HepG2 (cell line): ENCODE data around the gene SPINDOC. TPM values are rescaled to one million over a fixed set of nuclear protein-coding genes. Genes with fewer than 3 reads are reported as not detected.

Experiments
- ATAC-seq: fragments of 200-7000 bp; cut with Tn5 transposase; 3 replicates; pipeline ENCODE4 v1.9.1; 2020; ENCODE audit warnings: mild to moderate bottlenecking, moderate library complexity
- BruUV-seq: library from RNA; stranded (reverse); fragments of 400-500 nt; replicated peaks from 2 replicates; lab custom pipeline; 2021; lab: Mats Ljungman, UMichigan
- CTCF ChIA-PET: fragments of 300-600 bp; formaldehyde crosslinking; extraction: SDS; loops from one replicate; lab custom pipeline; 2021; ENCODE audit warnings: low total read pairs, inconsistent platforms, low intra/inter-chr PET ratio; lab: Yijun Ruan, JAX
- POLR2A ChIA-PET: fragments of 350-600 bp; sonication (Branson Sonifier 250); formaldehyde crosslinking; loops from one replicate; lab custom pipeline; 2020; ENCODE audit warnings: antibody characterized with exemption, inconsistent platforms; lab: Yijun Ruan, JAX
- DNase-seq: peaks from one replicate; pipeline ENCODE4 v3.0.0-alpha.2; 2015; ENCODE audit warnings: low spot score
- FAIRE-seq: peaks from 3 replicates; lab custom pipeline; 2011; peaks lifted over from hg19 to GRCh38; lab: Jason Lieb, UNC
- H2AFZ ChIP-seq: one replicate; pipeline ENCODE4 v1.6.1; 2011; ENCODE audit warnings: low read length, inconsistent platforms
- H3K27ac ChIP-seq: fragments of 300-600 bp; 3 replicates; pipeline ENCODE4 v1.8.0; 2011; ENCODE audit warnings: mixed run types, mild to moderate bottlenecking, mixed read lengths, low read length, inconsistent platforms; ENCODE audit not compliant: insufficient read depth; ENCODE audit errors: extremely low read length
- H3K27me3 ChIP-seq, 2 experiments: fragments of 200-600 bp in 1 of 2; 2 replicates in 1 of 2; 3 replicates in 1 of 2; pipeline versions ENCODE4 v1.6.0 to v1.8.0; 2011; ENCODE audit warnings: low read length in 2 of 2, mild to moderate bottlenecking in 2 of 2, moderate library complexity in 2 of 2, inconsistent platforms in 1 of 2; ENCODE audit not compliant: insufficient read depth in 2 of 2, control insufficient read depth in 1 of 2
- H3K36me3 ChIP-seq, 2 experiments: fragments of 200-600 bp in 1 of 2; replicated peaks in 1 of 2; 2 replicates in 1 of 2; 3 replicates in 1 of 2; pipeline versions ENCODE4 v1.5.1 to v1.8.0; 2011; ENCODE audit warnings: low read length in 2 of 2, inconsistent platforms in 1 of 2; ENCODE audit not compliant: insufficient read depth in 2 of 2, control insufficient read depth in 1 of 2
- H3K4me1 ChIP-seq: 2 replicates; pipeline ENCODE4 v1.5.1; 2012; ENCODE audit warnings: low read length, inconsistent platforms; ENCODE audit not compliant: insufficient read depth
- H3K4me2 ChIP-seq: 2 replicates; pipeline ENCODE4 v1.6.0; 2011; ENCODE audit warnings: low read depth, low read length, inconsistent platforms
- H3K4me3 ChIP-seq, 3 experiments: fragments of 200-600 bp in 1 of 3; sonication (generic), shearing (Covaris generic) in 1 of 3; replicated peaks in 1 of 3; 2 replicates each; pipeline ENCODE4 v1.5.1; 2011 to 2016; ENCODE audit warnings: low read length in 3 of 3, inconsistent platforms in 2 of 3, low read depth in 2 of 3, mild to moderate bottlenecking in 2 of 3, control low read depth in 1 of 3, mixed read lengths in 1 of 3; ENCODE audit not compliant: insufficient read depth in 1 of 3
- H3K79me2 ChIP-seq: one replicate; pipeline ENCODE4 v1.6.1; 2011; ENCODE audit warnings: low read length, inconsistent platforms; ENCODE audit not compliant: insufficient read depth
- H3K9ac ChIP-seq: 2 replicates; pipeline ENCODE4 v1.6.0; 2011; ENCODE audit warnings: mild to moderate bottlenecking, low read depth, low read length, inconsistent platforms; ENCODE audit not compliant: insufficient read depth
- H3K9me3 ChIP-seq: 2 replicates; pipeline ENCODE4 v1.5.1; 2012; ENCODE audit warnings: mild to moderate bottlenecking, low read length
- H4K20me1 ChIP-seq: 2 replicates; pipeline ENCODE4 v1.6.0; 2011; ENCODE audit warnings: inconsistent platforms, mild to moderate bottlenecking, low read length, moderate library complexity; ENCODE audit not compliant: insufficient read depth
- ETV5 ChIP-seq: IDR thresholded peaks from 2 replicates; pipeline ENCODE4 v1.6.1; 2018; ENCODE audit warnings: missing biosample characterization, missing genetic modification reagents, inconsistent platforms, borderline replicate concordance
- RARG ChIP-seq: sonication (generic); formaldehyde crosslinking; IDR thresholded peaks from 2 replicates; pipeline ENCODE4 v1.4.0; 2020; ENCODE audit warnings: low read depth, mild to moderate bottlenecking, missing genetic modification reagents
- REPIN1 ChIP-seq: sonication (generic); formaldehyde crosslinking; IDR thresholded peaks from 2 replicates; pipeline ENCODE4 v1.8.0; 2022; ENCODE audit warnings: missing genetic modification reagents, low read depth, mild to moderate bottlenecking, borderline replicate concordance
- SRSF1 ChIP-seq: fragments of 200-400 bp; formaldehyde crosslinking; optimal IDR thresholded peaks from 2 replicates; pipeline ENCODE3; 2017; ENCODE audit warnings: mild to moderate bottlenecking, low read depth, low read length, moderate library complexity
- ZNF253 ChIP-seq: sonication (generic); formaldehyde crosslinking; IDR thresholded peaks from 2 replicates; pipeline ENCODE4 v1.8.0; 2022; ENCODE audit warnings: mild to moderate bottlenecking, missing genetic modification reagents, borderline replicate concordance
- ZNF512B ChIP-seq: sonication (generic); formaldehyde crosslinking; IDR thresholded peaks from 2 replicates; pipeline ENCODE4 v1.5.1; 2020; ENCODE audit warnings: missing genetic modification reagents, mild to moderate bottlenecking, borderline replicate concordance
- ZNF557 ChIP-seq: sonication (generic); formaldehyde crosslinking; IDR thresholded peaks from 2 replicates; pipeline ENCODE4 v1.4.0; 2020; ENCODE audit warnings: missing genetic modification reagents
- ZNF576 ChIP-seq: sonication (generic); formaldehyde crosslinking; IDR thresholded peaks from 2 replicates; pipeline ENCODE4 v1.4.0; 2020; ENCODE audit warnings: mild to moderate bottlenecking, missing genetic modification reagents
- ZNF605 ChIP-seq: sonication (generic); formaldehyde crosslinking; IDR thresholded peaks from 2 replicates; pipeline ENCODE4 v1.8.0; 2022; ENCODE audit warnings: mild to moderate bottlenecking, missing genetic modification reagents
- ZNF761 ChIP-seq: sonication (generic); formaldehyde crosslinking; conservative IDR thresholded peaks from 2 replicates; pipeline ENCODE4 v1.4.0; 2020; ENCODE audit warnings: mild to moderate bottlenecking, missing genetic modification reagents
- WGBS: methylation state at CpG from one replicate; pipeline ENCODE4 v1.1.6; 2017; ENCODE audit warnings: low lambda C conversion rate; 5-methylcytosine and 5-hydroxymethylcytosine counted together
- in situ Hi-C: cut with HindIII; loops from 2 replicates; pipeline ENCODE4 v1.10.0; 2017; ENCODE audit warnings: low pct_unique_long_range_greater_than_20kb; ENCODE audit not compliant: extremely low pct_ligation_motif_present
- intact Hi-C: fragments of 100-400 bp; cut with micrococcal nuclease; formaldehyde crosslinking; loops from one replicate; pipeline ENCODE4 v1.10.0; 2022; ENCODE audit not compliant: unreplicated experiment
- polyA plus RNA-seq, 8 experiments: library from polyadenylated mRNA; depleted of rRNA in 3 of 8; stranded (reverse) in 7 of 8; unstranded in 1 of 8; fragments of >200 nt; fragmentation: Illumina TruSeq in 4 of 8; extraction: Trizol in 4 of 8; gene quantifications; 2 replicates each; pipeline versions ENCODE4 v1.2.1 to v1.2.3, GENCODE V29; 2011 to 2016; ENCODE audit warnings: low read depth in 4 of 8, missing spikeins in 1 of 8, mixed read lengths in 1 of 8; ENCODE audit not compliant: insufficient read depth in 1 of 8
- total RNA-seq, 5 experiments: library from RNA; depleted of rRNA; stranded (reverse); fragments of >200 nt; fragmentation: Illumina TruSeq; extraction: Trizol; gene quantifications; 2 replicates each; pipeline ENCODE4 v1.2.3, GENCODE V29; 2016; ENCODE audit warnings: low read depth in 1 of 5
- TF ChIP-seq, protein P1 (sequence below): sonication (generic); formaldehyde crosslinking; IDR thresholded peaks from 2 replicates; pipeline ENCODE4 v1.4.0; 2020; ENCODE audit warnings: missing genetic modification reagents, borderline replicate concordance
- TF ChIP-seq, protein P2 (sequence below): sonication (generic); formaldehyde crosslinking; IDR thresholded peaks from 2 replicates; pipeline ENCODE4 v1.4.0; 2020; ENCODE audit warnings: missing genetic modification reagents

The SPINDOC gene
- total and polyA plus RNA-seq, 2 of the 13 experiments (the other 11 are each of a cell fraction or from before 2014, with no cell fraction given), result 21.4 to 29.9 TPM

GRCh38 chr11:63844836-63845235, 31.6 kb downstream of the SPINDOC start:
- H3K36me3 ChIP-seq, result peaks cover 1 to 19% of the 10 kb centered on the region in 2 experiments; a peak in 3 of 5 replicates
- no peak overlapping the region for H3K4me2 ChIP-seq
- DNase-seq (no peak), FAIRE-seq (no peak), ATAC-seq (no peak)
- BruUV-seq, result no TSS peak
- peaks cover 72% of the 10 kb centered on the region for H3K79me2 ChIP-seq
- H3K27ac ChIP-seq, result no peak overlapping the region
- H3K4me3 ChIP-seq, result no peak overlapping the region
- intact Hi-C loops, result no loop called here
- no peak for TF ChIP-seq ZNF605 (CRISPR knock-in tag)
- no peak for TF ChIP-seq SRSF1
- TF ChIP-seq ZNF761 (CRISPR knock-in tag), result no peak
- TF ChIP-seq, protein P1, sequence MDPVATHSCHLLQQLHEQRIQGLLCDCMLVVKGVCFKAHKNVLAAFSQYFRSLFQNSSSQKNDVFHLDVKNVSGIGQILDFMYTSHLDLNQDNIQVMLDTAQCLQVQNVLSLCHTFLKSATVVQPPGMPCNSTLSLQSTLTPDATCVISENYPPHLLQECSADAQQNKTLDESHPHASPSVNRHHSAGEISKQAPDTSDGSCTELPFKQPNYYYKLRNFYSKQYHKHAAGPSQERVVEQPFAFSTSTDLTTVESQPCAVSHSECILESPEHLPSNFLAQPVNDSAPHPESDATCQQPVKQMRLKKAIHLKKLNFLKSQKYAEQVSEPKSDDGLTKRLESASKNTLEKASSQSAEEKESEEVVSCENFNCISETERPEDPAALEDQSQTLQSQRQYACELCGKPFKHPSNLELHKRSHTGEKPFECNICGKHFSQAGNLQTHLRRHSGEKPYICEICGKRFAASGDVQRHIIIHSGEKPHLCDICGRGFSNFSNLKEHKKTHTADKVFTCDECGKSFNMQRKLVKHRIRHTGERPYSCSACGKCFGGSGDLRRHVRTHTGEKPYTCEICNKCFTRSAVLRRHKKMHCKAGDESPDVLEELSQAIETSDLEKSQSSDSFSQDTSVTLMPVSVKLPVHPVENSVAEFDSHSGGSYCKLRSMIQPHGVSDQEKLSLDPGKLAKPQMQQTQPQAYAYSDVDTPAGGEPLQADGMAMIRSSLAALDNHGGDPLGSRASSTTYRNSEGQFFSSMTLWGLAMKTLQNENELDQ (CRISPR knock-in tag), result no peak
- TF ChIP-seq ZNF253 (CRISPR knock-in tag), result no peak
- no peak for TF ChIP-seq ZNF512B (CRISPR knock-in tag)
- TF ChIP-seq ZNF576, result no peak
- TF ChIP-seq ZNF557 (CRISPR knock-in tag), result no peak
- TF ChIP-seq REPIN1 (CRISPR knock-in tag), result no peak
- no peak for TF ChIP-seq RARG (CRISPR knock-in tag)
- TF ChIP-seq, protein P2, sequence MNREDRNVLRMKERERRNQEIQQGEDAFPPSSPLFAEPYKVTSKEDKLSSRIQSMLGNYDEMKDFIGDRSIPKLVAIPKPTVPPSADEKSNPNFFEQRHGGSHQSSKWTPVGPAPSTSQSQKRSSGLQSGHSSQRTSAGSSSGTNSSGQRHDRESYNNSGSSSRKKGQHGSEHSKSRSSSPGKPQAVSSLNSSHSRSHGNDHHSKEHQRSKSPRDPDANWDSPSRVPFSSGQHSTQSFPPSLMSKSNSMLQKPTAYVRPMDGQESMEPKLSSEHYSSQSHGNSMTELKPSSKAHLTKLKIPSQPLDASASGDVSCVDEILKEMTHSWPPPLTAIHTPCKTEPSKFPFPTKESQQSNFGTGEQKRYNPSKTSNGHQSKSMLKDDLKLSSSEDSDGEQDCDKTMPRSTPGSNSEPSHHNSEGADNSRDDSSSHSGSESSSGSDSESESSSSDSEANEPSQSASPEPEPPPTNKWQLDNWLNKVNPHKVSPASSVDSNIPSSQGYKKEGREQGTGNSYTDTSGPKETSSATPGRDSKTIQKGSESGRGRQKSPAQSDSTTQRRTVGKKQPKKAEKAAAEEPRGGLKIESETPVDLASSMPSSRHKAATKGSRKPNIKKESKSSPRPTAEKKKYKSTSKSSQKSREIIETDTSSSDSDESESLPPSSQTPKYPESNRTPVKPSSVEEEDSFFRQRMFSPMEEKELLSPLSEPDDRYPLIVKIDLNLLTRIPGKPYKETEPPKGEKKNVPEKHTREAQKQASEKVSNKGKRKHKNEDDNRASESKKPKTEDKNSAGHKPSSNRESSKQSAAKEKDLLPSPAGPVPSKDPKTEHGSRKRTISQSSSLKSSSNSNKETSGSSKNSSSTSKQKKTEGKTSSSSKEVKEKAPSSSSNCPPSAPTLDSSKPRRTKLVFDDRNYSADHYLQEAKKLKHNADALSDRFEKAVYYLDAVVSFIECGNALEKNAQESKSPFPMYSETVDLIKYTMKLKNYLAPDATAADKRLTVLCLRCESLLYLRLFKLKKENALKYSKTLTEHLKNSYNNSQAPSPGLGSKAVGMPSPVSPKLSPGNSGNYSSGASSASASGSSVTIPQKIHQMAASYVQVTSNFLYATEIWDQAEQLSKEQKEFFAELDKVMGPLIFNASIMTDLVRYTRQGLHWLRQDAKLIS (CRISPR knock-in tag), result no peak
- TF ChIP-seq ETV5 (CRISPR knock-in tag), result no peak
- no peak overlapping the region for H2AFZ ChIP-seq
- H3K9me3 ChIP-seq, result no peaks in the 10 kb centered on the region
- H3K4me1 ChIP-seq, result peaks cover 72% of the 10 kb centered on the region
- ChIA-PET CTCF (no interaction called here), POLR2A (interaction anchor here (0.7 kb wide), 1 partner anchor 35 kb away, joined by 3 read pairs; no protein-coding TSS in a partner anchor)
- in situ Hi-C loops, result no loop called here
- peaks cover 14% of the 10 kb centered on the region; the same call in 1 of the 2 replicates for H4K20me1 ChIP-seq
- 98% methylated on average over 4 of the region's 4 CpGs for WGBS
- H3K27me3 ChIP-seq, result no peaks in the 10 kb centered on the region; a peak in 1 of 5 replicates
- no peak overlapping the region for H3K9ac ChIP-seq
